Measurements from ENCODE around the gene CARD14. TPM values are rescaled to one million over a fixed set of nuclear protein-coding genes. Genes with fewer than 3 reads are reported as not detected.

Gene CARD14
- total RNA-seq, 1 donor from 2014 or later = 0.64 TPM

- H3K27me3 Mint-ChIP-seq (ENCODE audit: unreplicated experiment) = peaks cover 5% of the 10 kb centered on the region
- H3K4me1 Mint-ChIP-seq (ENCODE audit: unreplicated experiment) = peaks cover 14% of the 10 kb centered on the region
- no peak for TF ChIP-seq CTCF (IDR thresholded peaks at IDR 0.05; ENCODE audit: unreplicated experiment)
- H3K36me3 Mint-ChIP-seq (ENCODE audit: low read depth, unreplicated experiment) = peaks cover 28% of the 10 kb centered on the region
- DNase-seq (ENCODE audit: low spot score) = no peak
- H3K9me3 Mint-ChIP-seq (ENCODE audit: unreplicated experiment) = no peaks in the 10 kb centered on the region
- no peak overlapping the region for H3K4me3 Mint-ChIP-seq (ENCODE audit: unreplicated experiment)
- no peak overlapping the region for H3K27ac Mint-ChIP-seq (ENCODE audit: unreplicated experiment)
These were observed 26.9 kb upstream of the CARD14 start for GRCh38 chr17:80142929-80143328.

GRCh38 chr17:80145076-80146075, 24.5 kb upstream of the CARD14 start:
- TF ChIP-seq CTCF (IDR thresholded peaks at IDR 0.05; ENCODE audit: unreplicated experiment) = no peak
- Mint-ChIP-seq H3K4me1 (ENCODE audit: unreplicated experiment) (peaks cover 20% of the 10 kb centered on the region), H3K27me3 (ENCODE audit: unreplicated experiment) (peaks cover 4% of the 10 kb centered on the region), H3K9me3 (ENCODE audit: unreplicated experiment) (no peaks in the 10 kb centered on the region), H3K27ac (ENCODE audit: unreplicated experiment) (peak overlapping the region; percentile 76), H3K4me3 (ENCODE audit: unreplicated experiment) (peak overlapping the region; percentile 95), H3K36me3 (ENCODE audit: low read depth, unreplicated experiment) (peaks cover 12% of the 10 kb centered on the region)
- DNase-seq (ENCODE audit: low spot score) = no peak

- peak overlapping the region; percentile 76 for H3K27ac Mint-ChIP-seq (ENCODE audit: unreplicated experiment)
- H3K27me3 Mint-ChIP-seq (ENCODE audit: unreplicated experiment) = peaks cover 7% of the 10 kb centered on the region
- no peaks in the 10 kb centered on the region for H3K9me3 Mint-ChIP-seq (ENCODE audit: unreplicated experiment)
- H3K36me3 Mint-ChIP-seq (ENCODE audit: low read depth, unreplicated experiment) = peaks cover 15% of the 10 kb centered on the region
- no peak for TF ChIP-seq CTCF (IDR thresholded peaks at IDR 0.05; ENCODE audit: unreplicated experiment)
- H3K4me1 Mint-ChIP-seq (ENCODE audit: unreplicated experiment) = peaks cover 20% of the 10 kb centered on the region
- peak; percentile 14 for DNase-seq (ENCODE audit: low spot score)
- peak overlapping the region; percentile 97 for H3K4me3 Mint-ChIP-seq (ENCODE audit: unreplicated experiment)
These were observed 23.5 kb upstream of the CARD14 start for GRCh38 chr17:80146121-80147034.

GRCh38 chr17:80147035-80147822, 22.6 kb upstream of the CARD14 start, which contains the start of gene EIF4A3:
Gene EIF4A3 (minus strand): TSS chr17:80147128. CDS start chr17:80146961, 167 bp downstream.
- peaks cover 20% of the 10 kb centered on the region for H3K4me1 Mint-ChIP-seq (ENCODE audit: unreplicated experiment)
- no peak for TF ChIP-seq CTCF (IDR thresholded peaks at IDR 0.05; ENCODE audit: unreplicated experiment)
- peak within 1 kb of the TSS; percentile 97 for H3K4me3 Mint-ChIP-seq (ENCODE audit: unreplicated experiment)
- DNase-seq (ENCODE audit: low spot score) = peak; percentile 93
- H3K27me3 Mint-ChIP-seq (ENCODE audit: unreplicated experiment) = peaks cover 7% of the 10 kb centered on the region
- peak within 1 kb of the TSS; percentile 88 for H3K27ac Mint-ChIP-seq (ENCODE audit: unreplicated experiment)
- no peaks in the 10 kb centered on the region for H3K9me3 Mint-ChIP-seq (ENCODE audit: unreplicated experiment)
- H3K36me3 Mint-ChIP-seq (ENCODE audit: low read depth, unreplicated experiment) = peaks cover 18% of the 10 kb centered on the region

Measured in endothelial cell (in vitro differentiated cells).